ENCODE measurements around the gene ZNF385D. TPM values are rescaled to one million over a fixed set of nuclear protein-coding genes. Genes with fewer than 3 reads are reported as not detected.

Gene ZNF385D
- polyA plus RNA-seq, 1 donor (not counting 4 experiments of a cell fraction or from before 2014, with no cell fraction given), result 0.46 TPM

DNA sequence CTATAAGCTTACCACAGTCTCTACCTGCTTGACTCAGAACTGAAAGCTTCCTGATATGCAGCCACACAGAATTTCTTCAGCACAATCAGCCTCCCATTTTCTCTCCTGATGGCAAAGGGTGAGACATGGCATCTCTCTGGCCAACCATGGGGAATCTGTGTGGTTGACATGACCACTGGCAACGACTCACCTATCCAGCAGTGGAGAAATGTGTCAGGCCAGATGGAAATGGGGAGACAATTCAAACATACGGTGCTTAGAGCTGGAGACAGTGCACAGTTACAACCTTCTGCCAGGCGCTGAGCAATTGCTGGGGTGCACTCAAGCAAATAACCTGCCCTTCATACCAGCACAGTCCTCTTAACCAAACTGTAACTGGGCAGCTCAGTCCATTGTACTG is 3.6 kb downstream of the ZNF385D start:
- dilution Hi-C loops (cut with MboI; ENCODE audit: extremely low pct_ligation_motif_present, low sequenced_read_pairs), result no loop called here
- FAIRE-seq (no peak), DNase-seq (ENCODE audit: low read depth, low spot score) (no peak)
- H3K4me1 ChIP-seq (ENCODE audit: control insufficient read depth, extremely low read depth, insufficient read depth, low read length), result no peaks in the 10 kb centered on the region
- no peaks in the 10 kb centered on the region for H3K9me1 ChIP-seq (ENCODE audit: control insufficient read depth, extremely low read depth, insufficient read depth, low read length)
- no peak overlapping the region for H3K4me2 ChIP-seq (ENCODE audit: control insufficient read depth, extremely low read depth, insufficient read depth, low read depth, low read length)
- TF ChIP-seq CTCF (optimal IDR thresholded peaks at IDR 0.05 in 1 of 3, IDR thresholded peaks at IDR 0.05 in 1 of 3, conservative IDR thresholded peaks at IDR 0.05 in 1 of 3; ENCODE audit: extremely low read depth in 1 of 3, insufficient read depth in 2 of 3, low read length in 3 of 3) (no peak), EZH2 (IDR thresholded peaks at IDR 0.05; ENCODE audit: low read length) (no peak)
- H3K27ac ChIP-seq (ENCODE audit: control insufficient read depth, insufficient read depth, low read length), result no peak overlapping the region
- H3K4me3 ChIP-seq (ENCODE audit: control insufficient read depth in 2 of 3, extremely low read depth in 1 of 3, insufficient read depth in 2 of 3, low read depth in 1 of 3, low read length in 3 of 3), result no peak overlapping the region
- no peaks in the 10 kb centered on the region for H3K36me3 ChIP-seq (ENCODE audit: control insufficient read depth in 2 of 2, extremely low read depth in 1 of 2, insufficient read depth in 2 of 2, low read length in 2 of 2)
- H2AFZ ChIP-seq (ENCODE audit: control insufficient read depth, low read length), result no peak overlapping the region
- no peaks in the 10 kb centered on the region for H3K27me3 ChIP-seq (ENCODE audit: control insufficient read depth, extremely low read depth, insufficient read depth, low read length)
- H3K79me2 ChIP-seq (ENCODE audit: control insufficient read depth, insufficient read depth, low read length), result no peaks in the 10 kb centered on the region
- H3K9me3 ChIP-seq (ENCODE audit: control insufficient read depth, low read depth, low read length), result no peaks in the 10 kb centered on the region
- H4K20me1 ChIP-seq (ENCODE audit: control insufficient read depth, extremely low read depth, insufficient read depth, low read length), result no peaks in the 10 kb centered on the region
- H3K9ac ChIP-seq (ENCODE audit: control insufficient read depth, extremely low read depth, insufficient read depth, low read length), result no peak overlapping the region

GRCh38 chr3:21745966-21746365 is 5.0 kb downstream of the ZNF385D start:
- Histone ChIP-seq H3K79me2 (ENCODE audit: control insufficient read depth, insufficient read depth, low read length) (no peaks in the 10 kb centered on the region), H2AFZ (ENCODE audit: control insufficient read depth, low read length) (no peak overlapping the region), H3K4me1 (ENCODE audit: control insufficient read depth, extremely low read depth, insufficient read depth, low read length) (no peaks in the 10 kb centered on the region), H3K9me3 (ENCODE audit: control insufficient read depth, low read depth, low read length) (no peaks in the 10 kb centered on the region), H3K27me3 (ENCODE audit: control insufficient read depth, extremely low read depth, insufficient read depth, low read length) (no peaks in the 10 kb centered on the region), H3K36me3 (ENCODE audit: control insufficient read depth in 2 of 2, extremely low read depth in 1 of 2, insufficient read depth in 2 of 2, low read length in 2 of 2) (no peaks in the 10 kb centered on the region), H3K4me3 (ENCODE audit: control insufficient read depth in 2 of 3, extremely low read depth in 1 of 3, insufficient read depth in 2 of 3, low read depth in 1 of 3, low read length in 3 of 3) (no peak overlapping the region), H3K4me2 (ENCODE audit: control insufficient read depth, extremely low read depth, insufficient read depth, low read depth, low read length) (no peak overlapping the region), H3K9me1 (ENCODE audit: control insufficient read depth, extremely low read depth, insufficient read depth, low read length) (no peaks in the 10 kb centered on the region), H3K27ac (ENCODE audit: control insufficient read depth, insufficient read depth, low read length) (no peak overlapping the region), H3K9ac (ENCODE audit: control insufficient read depth, extremely low read depth, insufficient read depth, low read length) (no peak overlapping the region), H4K20me1 (ENCODE audit: control insufficient read depth, extremely low read depth, insufficient read depth, low read length) (no peaks in the 10 kb centered on the region)
- dilution Hi-C loops (cut with MboI; ENCODE audit: extremely low pct_ligation_motif_present, low sequenced_read_pairs), result no loop called here
- no peak for TF ChIP-seq EZH2 (IDR thresholded peaks at IDR 0.05; ENCODE audit: low read length)
- TF ChIP-seq CTCF (optimal IDR thresholded peaks at IDR 0.05 in 1 of 3, IDR thresholded peaks at IDR 0.05 in 1 of 3, conservative IDR thresholded peaks at IDR 0.05 in 1 of 3; ENCODE audit: extremely low read depth in 1 of 3, insufficient read depth in 2 of 3, low read length in 3 of 3), result no peak
- FAIRE-seq (no peak), DNase-seq (ENCODE audit: low read depth, low spot score) (no peak)

Data from keratinocyte (primary cell).